SK-N-SH (cell line): ENCODE measurements around the gene DGCR2. TPM values are rescaled to one million over a fixed set of nuclear protein-coding genes. Genes with fewer than 3 reads are reported as not detected.

ENCODE experiments used
- CTCF ChIA-PET: fragments of 300-600, 350-600 bp; formaldehyde crosslinking; extraction: SDS; loops from one replicate; lab custom pipeline; 2021; lab: Yijun Ruan, JAX
- POLR2A ChIA-PET: fragments of 350-600 bp; sonication (Branson Sonifier 250); formaldehyde crosslinking; extraction: SDS; loops from one replicate; lab custom pipeline; 2020; ENCODE audit warnings: antibody characterized with exemption, inconsistent platforms; lab: Yijun Ruan, JAX
- DNase-seq: peaks from one replicate; pipeline ENCODE4 v3.0.0; 2012
- H2AFZ ChIP-seq: fragments of 200-600 bp; sonication (generic); 2 replicates; pipeline ENCODE4 v1.8.1; 2016; ENCODE audit warnings: antibody characterized with exemption, mild to moderate bottlenecking, low read depth
- H3F3A ChIP-seq: fragments of 200-600 bp; sonication (generic); replicated peaks from 2 replicates; pipeline ENCODE3; 2016; ENCODE audit warnings: antibody characterized with exemption, mild to moderate bottlenecking; ENCODE audit not compliant: insufficient read depth
- H3K27ac ChIP-seq, 2 experiments: fragments of 200-500 bp in 1 of 2; fragments of 200-600 bp in 1 of 2; sonication (Bioruptor generic) in 1 of 2; sonication (generic), shearing (Covaris generic) in 1 of 2; 2 replicates each; pipeline versions ENCODE4 v1.5.1 to v1.6.1; 2014 to 2016; ENCODE audit warnings: low read depth in 2 of 2, inconsistent platforms in 1 of 2, low read length in 1 of 2, mild to moderate bottlenecking in 1 of 2, mixed read lengths in 1 of 2
- H3K27me3 ChIP-seq: fragments of 200-600 bp; sonication (generic), shearing (Covaris generic); 2 replicates; pipeline ENCODE4 v1.6.1; 2016; ENCODE audit warnings: mixed run types; ENCODE audit not compliant: insufficient read depth
- H3K36me3 ChIP-seq, 2 experiments: fragments of 200-500 bp in 1 of 2; fragments of 200-600 bp in 1 of 2; sonication (Bioruptor generic) in 1 of 2; sonication (generic) in 1 of 2; replicated peaks in 1 of 2; 2 replicates each; pipeline versions ENCODE3 to v1.5.1; 2014 to 2016; ENCODE audit warnings: low read length in 1 of 2, mild to moderate bottlenecking in 1 of 2; ENCODE audit not compliant: insufficient read depth in 2 of 2, control insufficient read depth in 1 of 2
- H3K4me1 ChIP-seq, 2 experiments: fragments of 200-500 bp in 1 of 2; fragments of 200-600 bp in 1 of 2; sonication (Bioruptor generic) in 1 of 2; sonication (generic), shearing (Covaris generic) in 1 of 2; 2 replicates each; pipeline versions ENCODE4 v1.5.1 to v1.6.1; 2014 to 2016; ENCODE audit warnings: low read depth in 1 of 2, low read length in 1 of 2, mixed run types in 1 of 2; ENCODE audit not compliant: insufficient read depth in 2 of 2, control insufficient read depth in 1 of 2
- H3K4me2 ChIP-seq: fragments of 200-600 bp; sonication (generic), shearing (Covaris generic); 2 replicates; pipeline ENCODE4 v1.6.1; 2017; ENCODE audit warnings: mixed run types
- H3K4me3 ChIP-seq, 2 experiments: fragments of 200-500 bp in 1 of 2; fragments of 200-600 bp in 1 of 2; sonication (Bioruptor generic) in 1 of 2; sonication (generic), shearing (Covaris generic) in 1 of 2; 2 replicates each; pipeline versions ENCODE4 v1.5.1 to v1.8.1; 2014 to 2016; ENCODE audit warnings: low read depth in 2 of 2, inconsistent platforms in 1 of 2, low read length in 1 of 2, mild to moderate bottlenecking in 1 of 2, mixed read lengths in 1 of 2, moderate library complexity in 1 of 2
- H3K79me2 ChIP-seq: fragments of 200-600 bp; sonication (generic); 2 replicates; pipeline ENCODE4 v1.8.1; 2017; ENCODE audit warnings: mild to moderate bottlenecking; ENCODE audit not compliant: insufficient read depth
- H3K9ac ChIP-seq: fragments of 200-600 bp; sonication (generic); 2 replicates; pipeline ENCODE4 v1.6.1; 2017; ENCODE audit warnings: mixed run types
- H3K9me2 ChIP-seq: fragments of 200-600 bp; sonication (generic); 2 replicates; pipeline ENCODE4 v1.6.1; 2017; ENCODE audit warnings: mixed run types
- H3K9me3 ChIP-seq: fragments of 200-600 bp; sonication (generic); 2 replicates; pipeline ENCODE4 v1.6.1; 2017; ENCODE audit warnings: mixed run types, mild to moderate bottlenecking, moderate library complexity
- H4K20me1 ChIP-seq: fragments of 200-600 bp; sonication (generic); 2 replicates; pipeline ENCODE4 v1.6.1; 2017; ENCODE audit warnings: mild to moderate bottlenecking, mixed run types; ENCODE audit not compliant: insufficient read depth
- EZH2phosphoT487 ChIP-seq: fragments of 200-600 bp; sonication (generic); IDR thresholded peaks from 2 replicates; pipeline ENCODE4 v1.6.1; 2017; ENCODE audit warnings: low read depth, mixed run types, mild to moderate bottlenecking, antibody characterized with exemption, moderate library complexity, borderline replicate concordance
- FOXM1 ChIP-seq: IDR thresholded peaks from 2 replicates; pipeline ENCODE4 v1.4.0; 2012; ENCODE audit warnings: low read depth, mild to moderate bottlenecking
- GATA2 ChIP-seq: sonication (generic); formaldehyde crosslinking; IDR thresholded peaks from 2 replicates; pipeline ENCODE4 v1.5.0; 2020; ENCODE audit warnings: mild to moderate bottlenecking, missing genetic modification reagents
- MEF2A ChIP-seq: IDR thresholded peaks from 2 replicates; pipeline ENCODE4 v1.4.0; 2012; ENCODE audit warnings: low read depth, borderline replicate concordance
- MXI1 ChIP-seq: IDR thresholded peaks from 2 replicates; pipeline ENCODE4 v1.6.1; 2012; ENCODE audit warnings: mild to moderate bottlenecking, low read depth, low read length, improper control_type of control experiment
- NFIC ChIP-seq: IDR thresholded peaks from 2 replicates; pipeline ENCODE4 v1.4.0; 2012; ENCODE audit warnings: borderline replicate concordance
- NRF1 ChIP-seq: IDR thresholded peaks from 2 replicates; pipeline ENCODE4 v1.6.1; 2012; ENCODE audit warnings: low read depth, mild to moderate bottlenecking, low read length
- RFX5 ChIP-seq: IDR thresholded peaks from 2 replicates; pipeline ENCODE4 v1.6.1; 2012; ENCODE audit warnings: mild to moderate bottlenecking, improper control_type of control experiment, low read length
- RXRA ChIP-seq: IDR thresholded peaks from 2 replicates; pipeline ENCODE4 v1.4.0; 2012; ENCODE audit warnings: low read depth, mild to moderate bottlenecking, borderline replicate concordance
- SMC3 ChIP-seq: IDR thresholded peaks from 2 replicates; pipeline ENCODE4 v1.6.1; 2012; ENCODE audit warnings: low read depth, low read length, improper control_type of control experiment
- TAF1 ChIP-seq: IDR thresholded peaks from 2 replicates; pipeline ENCODE4 v1.6.1; 2012; ENCODE audit warnings: low read depth, mild to moderate bottlenecking, low read length, moderate library complexity, borderline replicate concordance
- TCF12 ChIP-seq: IDR thresholded peaks from 2 replicates; pipeline ENCODE4 v1.4.0; 2012
- TEAD4 ChIP-seq: IDR thresholded peaks from 2 replicates; pipeline ENCODE4 v1.4.0; 2012; ENCODE audit warnings: mild to moderate bottlenecking, borderline replicate concordance; ENCODE audit not compliant: insufficient read depth
- WGBS: methylation state at CpG from one replicate; pipeline ENCODE4 v1.1.6; 2017; ENCODE audit warnings: low lambda C conversion rate; 5-methylcytosine and 5-hydroxymethylcytosine counted together
- polyA plus RNA-seq, 3 experiments: library from polyadenylated mRNA; depleted of rRNA; stranded (reverse); fragments of >200 nt; gene quantifications; 2 replicates each; pipeline ENCODE4 v1.2.3, GENCODE V29; 2012
- TF ChIP-seq, protein P1 (sequence below): fragments of 200-600 bp; sonication (generic); IDR thresholded peaks from 2 replicates; pipeline ENCODE4 v1.6.1; 2017; ENCODE audit warnings: antibody characterized with exemption, mild to moderate bottlenecking, moderate library complexity
- TF ChIP-seq, protein P2 (sequence below): IDR thresholded peaks from 2 replicates; pipeline ENCODE4 v1.4.0; 2012; ENCODE audit warnings: low read depth, borderline replicate concordance
- TF ChIP-seq, protein P3 (sequence below): fragments of 150-350 bp; IDR thresholded peaks from 2 replicates; pipeline ENCODE4 v1.6.1; 2016; ENCODE audit warnings: mild to moderate bottlenecking, low read depth, low read length

Gene DGCR2
- polyA plus RNA-seq, 1 of the 3 experiments (the other 2 are of a cell fraction) = 30.4 TPM

DNA sequence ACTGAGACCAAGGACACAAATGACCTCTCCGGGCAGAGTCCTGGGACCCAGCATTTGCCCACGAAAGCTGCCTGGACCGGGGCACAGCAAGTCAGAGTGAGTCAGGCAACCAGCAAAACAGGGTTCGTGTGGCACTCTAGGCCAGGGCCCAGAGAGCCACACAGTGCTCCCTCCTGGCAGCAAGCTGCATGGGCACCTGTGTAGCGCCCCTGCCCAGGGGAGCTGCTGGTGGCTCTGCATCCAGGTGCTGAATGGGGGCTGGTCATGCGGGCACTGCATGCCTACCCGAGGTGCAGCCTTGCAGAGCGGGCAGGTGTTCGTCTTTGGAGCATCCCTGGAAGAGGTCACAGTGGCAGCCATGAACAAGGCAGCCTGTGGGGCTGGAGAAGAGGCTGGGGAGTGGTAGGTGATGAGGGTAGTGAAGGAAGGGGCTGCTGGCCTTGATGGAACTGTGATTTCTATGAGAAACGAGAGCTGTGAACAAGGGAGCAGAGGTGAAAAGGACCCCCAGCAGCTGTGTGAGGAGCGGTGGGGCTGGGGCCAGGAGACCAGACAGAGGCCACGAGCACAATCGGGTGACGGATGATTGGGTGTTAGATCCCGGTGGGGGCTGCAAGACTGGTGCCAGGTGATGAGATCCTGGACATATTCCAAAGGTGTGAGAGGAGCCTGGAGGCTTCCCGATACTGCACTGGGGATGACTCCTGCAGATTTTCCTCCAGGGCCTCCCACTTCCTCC is 63.3 kb downstream of the DGCR2 start:
- no peaks in the 10 kb centered on the region for H4K20me1 ChIP-seq
- DNase-seq = no peak
- CTCF ChIA-PET = interaction anchor here (0.6 to 1.2 kb wide), 3 partner anchors 9 to 13 kb away, joined by 3 read pairs; no protein-coding TSS in a partner anchor
- no peaks in the 10 kb centered on the region for H3K79me2 ChIP-seq
- H3K9me2 ChIP-seq = no peaks in the 10 kb centered on the region
- H3K9me3 ChIP-seq = no peaks in the 10 kb centered on the region
- no peak overlapping the region for H2AFZ ChIP-seq
- TF ChIP-seq NFIC (no peak), TEAD4 (no peak), TAF1 (no peak), GATA2 (CRISPR knock-in tag) (no peak), EZH2phosphoT487 (no peak), SMC3 (no peak), RXRA (no peak), FOXM1 (no peak), MEF2A (no peak), MXI1 (no peak), RFX5 (no peak), NRF1 (no peak), TCF12 (no peak)
- TF ChIP-seq, protein P1, sequence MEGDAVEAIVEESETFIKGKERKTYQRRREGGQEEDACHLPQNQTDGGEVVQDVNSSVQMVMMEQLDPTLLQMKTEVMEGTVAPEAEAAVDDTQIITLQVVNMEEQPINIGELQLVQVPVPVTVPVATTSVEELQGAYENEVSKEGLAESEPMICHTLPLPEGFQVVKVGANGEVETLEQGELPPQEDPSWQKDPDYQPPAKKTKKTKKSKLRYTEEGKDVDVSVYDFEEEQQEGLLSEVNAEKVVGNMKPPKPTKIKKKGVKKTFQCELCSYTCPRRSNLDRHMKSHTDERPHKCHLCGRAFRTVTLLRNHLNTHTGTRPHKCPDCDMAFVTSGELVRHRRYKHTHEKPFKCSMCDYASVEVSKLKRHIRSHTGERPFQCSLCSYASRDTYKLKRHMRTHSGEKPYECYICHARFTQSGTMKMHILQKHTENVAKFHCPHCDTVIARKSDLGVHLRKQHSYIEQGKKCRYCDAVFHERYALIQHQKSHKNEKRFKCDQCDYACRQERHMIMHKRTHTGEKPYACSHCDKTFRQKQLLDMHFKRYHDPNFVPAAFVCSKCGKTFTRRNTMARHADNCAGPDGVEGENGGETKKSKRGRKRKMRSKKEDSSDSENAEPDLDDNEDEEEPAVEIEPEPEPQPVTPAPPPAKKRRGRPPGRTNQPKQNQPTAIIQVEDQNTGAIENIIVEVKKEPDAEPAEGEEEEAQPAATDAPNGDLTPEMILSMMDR = no peak
- TF ChIP-seq, protein P2, sequence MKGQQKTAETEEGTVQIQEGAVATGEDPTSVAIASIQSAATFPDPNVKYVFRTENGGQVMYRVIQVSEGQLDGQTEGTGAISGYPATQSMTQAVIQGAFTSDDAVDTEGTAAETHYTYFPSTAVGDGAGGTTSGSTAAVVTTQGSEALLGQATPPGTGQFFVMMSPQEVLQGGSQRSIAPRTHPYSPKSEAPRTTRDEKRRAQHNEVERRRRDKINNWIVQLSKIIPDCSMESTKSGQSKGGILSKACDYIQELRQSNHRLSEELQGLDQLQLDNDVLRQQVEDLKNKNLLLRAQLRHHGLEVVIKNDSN = no peak
- TF ChIP-seq, protein P3, sequence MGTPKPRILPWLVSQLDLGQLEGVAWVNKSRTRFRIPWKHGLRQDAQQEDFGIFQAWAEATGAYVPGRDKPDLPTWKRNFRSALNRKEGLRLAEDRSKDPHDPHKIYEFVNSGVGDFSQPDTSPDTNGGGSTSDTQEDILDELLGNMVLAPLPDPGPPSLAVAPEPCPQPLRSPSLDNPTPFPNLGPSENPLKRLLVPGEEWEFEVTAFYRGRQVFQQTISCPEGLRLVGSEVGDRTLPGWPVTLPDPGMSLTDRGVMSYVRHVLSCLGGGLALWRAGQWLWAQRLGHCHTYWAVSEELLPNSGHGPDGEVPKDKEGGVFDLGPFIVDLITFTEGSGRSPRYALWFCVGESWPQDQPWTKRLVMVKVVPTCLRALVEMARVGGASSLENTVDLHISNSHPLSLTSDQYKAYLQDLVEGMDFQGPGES = no peak
- TF ChIP-seq, all 33 proteins: peak for 0
- Histone ChIP-seq H3K4me2 (no peak overlapping the region), H3K4me3 (no peak overlapping the region), H3K9ac (no peak overlapping the region), H3K36me3 (peaks cover 4 to 37% of the 10 kb centered on the region in 2 experiments), H3K27me3 (no peaks in the 10 kb centered on the region), H3K4me1 (no peaks in the 10 kb centered on the region), H3K27ac (no peak overlapping the region), H3F3A (no peaks in the 10 kb centered on the region)
- WGBS = 100% methylated on average over 8 of the region's 16 CpGs
- POLR2A ChIA-PET = no interaction called here
